NCI-H748 (cell line): Measurements from ENCODE around the gene GRK4.
A peak's percentile ranks its signal among the peaks of the same experiment; 100 is the strongest.

Experiments used
- DNase-seq: peaks from one replicate; lab custom pipeline; 2025; ENCODE audit not compliant: unreplicated experiment; lab: John Stamatoyannopoulos, UW

GRK4 gene

DNA sequence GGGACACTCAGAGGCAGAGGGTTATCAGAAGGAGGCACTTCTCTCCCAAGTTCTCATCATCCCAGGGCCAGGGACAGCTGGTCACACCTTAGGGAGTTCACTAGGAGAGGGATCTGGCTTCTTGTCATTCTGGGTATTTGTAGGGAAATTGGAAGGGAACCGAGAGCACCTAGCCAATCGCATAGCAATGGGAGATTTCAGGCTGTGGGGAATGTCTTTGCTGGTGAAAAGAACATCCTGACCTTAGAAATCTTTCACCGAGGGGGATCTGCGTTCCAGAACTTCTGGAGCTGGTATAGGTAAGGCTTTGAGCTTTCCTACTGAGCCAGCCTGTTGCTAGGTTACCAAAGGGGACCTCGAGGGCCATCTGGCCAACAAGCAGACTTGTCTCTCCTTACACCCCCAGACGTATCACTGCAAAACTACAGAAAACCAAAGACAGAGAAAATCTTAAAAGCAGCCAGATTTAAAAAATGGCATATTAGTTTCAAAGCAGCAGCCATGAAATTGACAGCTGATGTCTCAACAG, 104.2 kb downstream of the GRK4 start:
- no peak for DNase-seq

DNA sequence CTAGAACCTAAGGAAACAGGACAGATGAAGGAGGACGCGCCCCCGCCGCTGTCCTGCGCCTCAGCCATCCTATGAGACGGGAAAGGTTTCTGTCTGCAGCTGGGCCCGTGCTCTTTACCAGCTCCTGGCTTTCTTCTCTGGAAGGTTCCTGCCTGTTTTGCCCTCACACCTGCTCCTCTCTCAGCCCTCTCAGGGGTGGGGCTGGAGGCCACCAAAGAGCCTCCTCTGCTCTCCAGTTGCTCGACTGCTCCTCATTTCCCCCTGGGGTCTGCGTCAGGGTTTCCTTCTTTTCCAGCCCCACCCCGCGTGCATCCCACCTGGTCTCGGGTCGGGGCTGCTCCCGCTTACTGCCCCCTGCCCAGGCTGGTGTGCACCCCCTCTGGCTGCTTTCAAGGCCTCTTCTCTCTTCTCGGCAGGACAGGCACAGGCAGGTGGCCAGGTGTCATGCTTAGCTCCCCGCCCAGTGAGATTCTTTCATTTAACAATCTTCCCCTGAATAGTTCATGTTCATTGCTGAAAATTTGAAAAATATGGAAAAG, 106.4 kb downstream of the GRK4 start:
- DNase-seq: no peak

DNA sequence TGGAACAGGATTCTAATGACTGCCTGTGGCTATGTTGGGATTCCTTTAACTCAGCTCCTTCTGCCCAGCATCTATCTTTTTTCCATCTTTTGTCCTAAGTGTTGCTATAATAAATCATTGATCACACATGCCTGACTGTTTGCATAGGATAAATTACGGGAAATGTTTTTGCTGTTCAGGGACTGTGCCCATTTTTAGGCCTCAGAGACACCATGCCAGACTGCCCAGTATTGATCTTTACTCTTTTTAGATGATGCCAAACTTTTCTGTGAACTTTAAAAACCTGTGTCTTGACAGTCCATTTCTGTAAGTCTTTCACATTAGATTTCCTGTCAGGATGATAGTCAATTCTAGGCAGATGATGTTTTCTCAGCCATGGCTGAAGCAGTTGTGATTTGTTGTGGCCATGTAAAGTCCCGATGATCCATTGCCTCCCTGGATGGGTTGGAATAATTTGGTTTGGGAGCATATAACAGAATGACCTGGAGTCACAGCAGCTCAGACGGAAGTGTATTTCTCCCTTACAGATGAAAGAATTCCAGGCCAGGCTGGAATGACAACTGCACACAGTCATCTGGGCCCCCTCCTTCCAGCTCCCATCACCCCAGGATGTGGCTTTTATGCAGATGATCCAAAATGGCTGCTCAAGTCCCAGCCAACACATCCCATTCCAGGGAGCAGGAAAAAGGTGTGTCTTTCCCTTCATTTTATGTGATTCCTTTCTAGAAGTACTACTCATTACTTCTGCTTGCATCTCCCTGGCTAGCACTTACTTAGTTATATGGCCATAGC, 107.5 kb downstream of the GRK4 start:
- no peak for DNase-seq

DNA sequence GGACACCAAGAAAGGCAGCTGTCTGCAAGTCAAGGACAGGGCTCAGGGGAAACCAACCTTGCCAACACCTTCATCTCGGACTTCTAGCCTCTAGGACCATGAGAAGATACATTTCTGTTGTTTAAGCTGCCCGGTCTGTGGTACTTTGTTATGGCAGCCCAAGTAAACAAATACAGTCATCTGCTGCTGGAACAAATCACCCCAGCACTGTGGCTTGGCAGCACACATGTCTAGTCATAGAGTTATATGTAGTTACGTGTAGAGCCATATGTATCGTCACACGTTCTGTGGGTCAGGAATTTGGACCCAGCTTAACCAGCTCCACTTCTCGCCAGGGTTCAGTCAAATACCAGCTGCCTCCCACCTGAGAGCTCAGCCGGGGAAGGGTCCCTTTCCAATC, 108.4 kb downstream of the GRK4 start:
- DNase-seq: no peak

DNA sequence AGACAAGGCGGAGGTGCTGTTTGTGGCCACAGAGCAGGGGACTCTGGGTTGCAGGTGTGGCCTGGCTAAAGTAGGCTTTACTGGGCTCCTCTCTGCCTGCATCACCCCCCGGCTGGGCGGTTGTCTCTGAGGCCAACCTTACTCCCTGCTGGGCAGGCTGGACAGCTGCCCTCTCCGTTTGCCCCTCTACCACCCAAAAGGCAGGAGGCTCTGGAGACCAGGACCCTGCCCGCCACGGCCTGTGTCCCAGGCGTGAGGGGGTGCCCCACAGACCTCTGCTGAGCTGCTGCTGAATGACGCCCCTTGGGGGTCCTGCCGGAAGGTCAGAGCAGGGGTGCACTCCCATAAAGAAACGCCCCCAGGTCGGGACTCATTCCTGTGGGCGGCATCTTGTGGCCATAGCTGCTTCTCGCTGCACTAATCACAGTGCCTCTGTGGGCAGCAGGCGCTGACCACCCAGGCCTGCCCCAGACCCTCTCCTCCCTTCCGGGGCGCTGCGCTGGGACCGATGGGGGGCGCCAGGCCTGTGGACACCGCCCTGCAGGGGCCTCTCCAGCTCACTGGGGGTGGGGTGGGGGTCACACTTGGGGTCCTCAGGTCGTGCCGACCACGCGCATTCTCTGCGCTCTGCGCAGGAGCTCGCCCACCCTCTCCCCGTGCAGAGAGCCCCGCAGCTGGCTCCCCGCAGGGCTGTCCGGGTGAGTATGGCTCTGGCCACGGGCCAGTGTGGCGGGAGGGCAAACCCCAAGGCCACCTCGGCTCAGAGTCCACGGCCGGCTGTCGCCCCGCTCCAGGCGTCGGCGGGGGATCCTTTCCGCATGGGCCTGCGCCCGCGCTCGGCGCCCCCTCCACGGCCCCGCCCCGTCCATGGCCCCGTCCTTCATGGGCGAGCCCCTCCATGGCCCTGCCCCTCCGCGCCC, 110.0 kb downstream of the GRK4 start:
- DNase-seq: no peak

DNA sequence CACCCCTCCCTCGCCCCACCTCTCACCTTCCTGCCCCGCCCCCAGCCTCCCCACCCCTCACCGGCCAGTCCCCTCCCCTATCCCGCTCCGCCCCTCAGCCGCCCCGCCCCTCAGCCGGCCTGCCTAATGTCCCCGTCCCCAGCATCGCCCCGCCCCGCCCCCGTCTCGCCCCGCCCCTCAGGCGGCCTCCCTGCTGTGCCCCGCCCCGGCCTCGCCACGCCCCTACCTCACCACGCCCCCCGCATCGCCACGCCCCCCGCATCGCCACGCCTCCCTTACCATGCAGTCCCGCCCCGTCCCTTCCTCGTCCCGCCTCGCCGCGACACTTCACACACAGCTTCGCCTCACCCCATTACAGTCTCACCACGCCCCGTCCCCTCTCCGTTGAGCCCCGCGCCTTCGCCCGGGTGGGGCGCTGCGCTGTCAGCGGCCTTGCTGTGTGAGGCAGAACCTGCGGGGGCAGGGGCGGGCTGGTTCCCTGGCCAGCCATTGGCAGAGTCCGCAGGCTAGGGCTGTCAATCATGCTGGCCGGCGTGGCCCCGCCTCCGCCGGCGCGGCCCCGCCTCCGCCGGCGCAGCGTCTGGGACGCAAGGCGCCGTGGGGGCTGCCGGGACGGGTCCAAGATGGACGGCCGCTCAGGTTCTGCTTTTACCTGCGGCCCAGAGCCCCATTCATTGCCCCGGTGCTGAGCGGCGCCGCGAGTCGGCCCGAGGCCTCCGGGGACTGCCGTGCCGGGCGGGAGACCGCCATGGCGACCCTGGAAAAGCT, 110.9 kb downstream of the GRK4 start, which contains the start of the genes HTT and HTT-AS:
Gene HTT, plus strand, starts transcription at position 604 of the 768 bp plus-strand sequence. Its CDS starts 145 bp downstream, at position 749.
Gene HTT-AS, minus strand, starts transcription at position 461 of the 768 bp plus-strand sequence.
- peak; percentile 82 for DNase-seq

DNA sequence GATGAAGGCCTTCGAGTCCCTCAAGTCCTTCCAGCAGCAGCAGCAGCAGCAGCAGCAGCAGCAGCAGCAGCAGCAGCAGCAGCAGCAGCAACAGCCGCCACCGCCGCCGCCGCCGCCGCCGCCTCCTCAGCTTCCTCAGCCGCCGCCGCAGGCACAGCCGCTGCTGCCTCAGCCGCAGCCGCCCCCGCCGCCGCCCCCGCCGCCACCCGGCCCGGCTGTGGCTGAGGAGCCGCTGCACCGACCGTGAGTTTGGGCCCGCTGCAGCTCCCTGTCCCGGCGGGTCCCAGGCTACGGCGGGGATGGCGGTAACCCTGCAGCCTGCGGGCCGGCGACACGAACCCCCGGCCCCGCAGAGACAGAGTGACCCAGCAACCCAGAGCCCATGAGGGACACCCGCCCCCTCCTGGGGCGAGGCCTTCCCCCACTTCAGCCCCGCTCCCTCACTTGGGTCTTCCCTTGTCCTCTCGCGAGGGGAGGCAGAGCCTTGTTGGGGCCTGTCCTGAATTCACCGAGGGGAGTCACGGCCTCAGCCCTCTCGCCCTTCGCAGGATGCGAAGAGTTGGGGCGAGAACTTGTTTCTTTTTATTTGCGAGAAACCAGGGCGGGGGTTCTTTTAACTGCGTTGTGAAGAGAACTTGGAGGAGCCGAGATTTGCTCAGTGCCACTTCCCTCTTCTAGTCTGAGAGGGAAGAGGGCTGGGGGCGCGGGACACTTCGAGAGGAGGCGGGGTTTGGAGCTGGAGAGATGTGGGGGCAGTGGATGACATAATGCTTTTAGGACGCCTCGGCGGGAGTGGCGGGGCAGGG, 111.7 kb downstream of the GRK4 start:
- peak; percentile 45 for DNase-seq

DNA sequence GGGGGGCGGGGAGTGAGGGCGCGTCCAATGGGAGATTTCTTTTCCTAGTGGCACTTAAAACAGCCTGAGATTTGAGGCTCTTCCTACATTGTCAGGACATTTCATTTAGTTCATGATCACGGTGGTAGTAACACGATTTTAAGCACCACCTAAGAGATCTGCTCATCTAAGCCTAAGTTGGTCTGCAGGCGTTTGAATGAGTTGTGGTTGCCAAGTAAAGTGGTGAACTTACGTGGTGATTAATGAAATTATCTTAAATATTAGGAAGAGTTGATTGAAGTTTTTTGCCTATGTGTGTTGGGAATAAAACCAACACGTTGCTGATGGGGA, 112.2 kb downstream of the GRK4 start:
- no peak for DNase-seq

DNA sequence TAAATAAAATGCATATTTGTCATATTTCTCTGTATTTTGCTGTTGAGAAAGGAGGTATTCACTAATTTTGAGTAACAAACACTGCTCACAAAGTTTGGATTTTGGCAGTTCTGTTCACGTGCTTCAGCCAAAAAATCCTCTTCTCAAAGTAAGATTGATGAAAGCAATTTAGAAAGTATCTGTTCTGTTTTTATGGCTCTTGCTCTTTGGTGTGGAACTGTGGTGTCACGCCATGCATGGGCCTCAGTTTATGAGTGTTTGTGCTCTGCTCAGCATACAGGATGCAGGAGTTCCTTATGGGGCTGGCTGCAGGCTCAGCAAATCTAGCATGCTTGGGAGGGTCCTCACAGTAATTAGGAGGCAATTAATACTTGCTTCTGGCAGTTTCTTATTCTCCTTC, 114.4 kb downstream of the GRK4 start:
- no peak for DNase-seq

DNA sequence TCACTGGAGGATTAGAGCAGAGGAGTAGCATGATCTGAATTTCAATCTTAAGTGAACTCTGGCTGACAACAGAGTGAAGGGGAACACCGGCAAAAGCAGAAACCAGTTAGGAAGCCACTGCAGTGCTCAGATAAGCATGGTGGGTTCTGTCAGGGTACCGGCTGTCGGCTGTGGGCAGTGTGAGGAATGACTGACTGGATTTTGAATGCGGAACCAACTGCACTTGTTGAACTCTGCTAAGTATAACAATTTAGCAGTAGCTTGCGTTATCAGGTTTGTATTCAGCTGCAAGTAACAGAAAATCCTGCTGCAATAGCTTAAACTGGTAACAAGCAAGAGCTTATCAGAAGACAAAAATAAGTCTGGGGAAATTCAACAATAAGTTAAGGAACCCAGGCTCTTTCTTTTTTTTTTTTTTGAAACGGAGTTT, 116.3 kb downstream of the GRK4 start:
- DNase-seq: no peak

DNA sequence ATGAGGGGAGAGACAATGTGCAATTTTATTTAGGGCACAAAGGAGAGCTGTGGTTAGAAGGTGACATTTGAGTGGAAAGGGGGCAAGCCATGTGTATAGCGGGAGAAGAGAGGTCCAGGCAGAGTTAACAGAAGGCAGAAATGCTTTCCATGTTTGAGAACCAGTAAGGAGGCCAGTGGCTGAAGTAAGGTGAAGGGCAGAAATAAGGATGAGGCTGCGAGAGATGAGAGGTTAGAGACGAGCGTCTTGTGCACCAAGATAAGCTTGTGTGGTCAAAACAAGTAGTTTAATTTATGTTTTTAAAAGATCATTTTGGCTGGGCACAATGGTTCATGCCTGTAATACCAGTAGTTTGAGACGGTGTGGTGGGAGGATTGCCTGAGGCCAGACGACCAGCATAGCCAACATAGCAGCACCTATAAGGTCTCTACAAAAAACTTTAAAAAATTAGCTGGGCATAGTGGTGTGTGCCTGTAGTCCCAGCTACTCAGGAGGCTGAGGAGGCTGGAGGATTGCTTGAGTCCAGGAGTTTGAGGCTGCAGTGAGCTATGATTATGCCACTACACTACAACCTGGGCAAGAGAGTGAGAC, 119.6 kb downstream of the GRK4 start:
- DNase-seq: no peak

DNA sequence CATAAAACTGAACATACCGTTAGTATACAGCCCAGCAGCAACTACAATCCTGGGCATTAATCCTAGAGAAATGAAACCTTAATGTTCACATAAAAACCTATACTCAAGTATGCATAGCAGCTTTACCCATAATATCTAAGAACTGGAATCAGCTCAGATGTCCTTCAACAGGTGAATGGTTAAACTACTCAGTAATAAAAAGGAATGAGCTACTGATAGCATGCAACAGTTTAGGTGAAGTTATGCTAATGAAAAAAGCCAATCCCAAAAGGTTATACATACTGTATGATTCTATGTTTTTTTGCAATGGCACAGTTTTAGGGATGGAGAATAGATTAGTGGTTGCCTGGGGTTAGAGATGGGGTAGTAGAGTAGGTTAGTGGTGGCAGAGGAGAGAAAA, 120.4 kb downstream of the GRK4 start:
- DNase-seq: no peak

DNA sequence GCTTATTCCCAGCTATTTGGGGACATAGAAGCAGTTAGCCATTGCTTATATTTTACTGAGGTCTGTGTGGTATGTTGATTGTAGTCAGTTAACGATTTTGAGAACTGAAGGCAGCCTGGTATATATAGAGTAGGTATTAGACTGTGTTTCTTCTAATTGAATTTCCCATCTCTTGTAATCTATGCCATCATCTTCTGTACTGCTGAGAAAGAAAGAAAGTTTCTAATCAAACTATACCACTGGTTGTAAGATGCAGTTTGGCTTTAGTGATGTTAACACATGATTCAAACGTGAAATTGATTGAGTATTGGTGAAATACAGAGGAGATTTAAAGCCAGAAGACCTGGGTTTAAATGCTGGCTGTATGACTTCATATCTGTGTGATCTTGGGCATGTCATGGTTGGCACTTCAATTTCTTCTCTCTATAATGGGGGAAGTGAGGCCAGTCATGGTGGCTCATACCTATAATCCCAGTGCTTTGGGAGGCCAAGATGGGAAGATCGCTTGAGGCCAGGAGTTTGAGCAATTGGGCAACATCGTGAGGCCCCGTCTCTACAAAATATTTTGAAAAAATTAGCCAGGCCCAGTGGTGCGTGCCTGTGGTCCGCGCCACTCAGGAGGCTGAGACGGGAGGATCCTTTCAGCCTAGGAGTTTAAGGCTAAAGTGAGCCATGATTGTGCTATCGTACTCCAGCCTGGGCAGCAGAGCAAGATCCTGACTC, 122.7 kb downstream of the GRK4 start:
- DNase-seq: no peak

DNA sequence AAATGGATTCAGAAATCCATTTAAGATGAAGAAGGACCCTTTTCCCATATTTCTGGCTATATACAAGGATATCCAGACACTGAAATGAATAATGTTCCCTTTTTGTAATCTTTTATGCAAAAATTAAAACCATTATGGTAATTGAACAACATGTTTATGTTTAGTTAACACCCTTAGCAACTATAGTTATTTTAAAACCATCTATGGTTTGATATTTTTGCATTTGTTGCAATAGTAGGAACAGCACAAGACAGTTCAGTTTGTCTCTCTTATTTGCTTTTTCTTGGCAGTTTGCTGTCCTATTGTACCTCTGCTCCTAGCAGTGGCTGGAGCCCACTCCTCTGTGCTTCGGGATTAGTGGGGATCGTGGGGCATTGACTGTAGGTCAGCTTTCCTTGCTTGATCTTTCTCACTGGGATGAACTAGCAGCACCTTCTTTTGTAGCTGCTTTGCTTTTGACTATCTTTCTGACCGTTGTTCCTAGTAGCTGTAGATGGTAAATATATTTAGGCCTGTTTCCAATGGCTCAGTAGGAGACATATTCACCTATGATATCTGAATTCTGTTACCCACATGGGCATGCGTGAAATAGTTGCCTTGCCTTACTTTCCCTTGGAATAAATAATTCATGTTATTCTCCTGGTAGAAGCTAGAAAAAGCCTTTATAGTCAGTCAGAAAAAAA, 123.9 kb downstream of the GRK4 start:
- DNase-seq: no peak
